NT2/D1 (cell line): Measurements from ENCODE around the gene CST4.

Experiments
- SUZ12 ChIP-seq: IDR thresholded peaks from 2 replicates; pipeline ENCODE4 v1.6.1; 2011; ENCODE audit not compliant: insufficient read length, insufficient read depth; ENCODE audit errors: extremely low read depth
- YY1 ChIP-seq: IDR thresholded peaks from 2 replicates; pipeline ENCODE4 v1.6.1; 2011; ENCODE audit not compliant: insufficient read length, insufficient read depth

DNA sequence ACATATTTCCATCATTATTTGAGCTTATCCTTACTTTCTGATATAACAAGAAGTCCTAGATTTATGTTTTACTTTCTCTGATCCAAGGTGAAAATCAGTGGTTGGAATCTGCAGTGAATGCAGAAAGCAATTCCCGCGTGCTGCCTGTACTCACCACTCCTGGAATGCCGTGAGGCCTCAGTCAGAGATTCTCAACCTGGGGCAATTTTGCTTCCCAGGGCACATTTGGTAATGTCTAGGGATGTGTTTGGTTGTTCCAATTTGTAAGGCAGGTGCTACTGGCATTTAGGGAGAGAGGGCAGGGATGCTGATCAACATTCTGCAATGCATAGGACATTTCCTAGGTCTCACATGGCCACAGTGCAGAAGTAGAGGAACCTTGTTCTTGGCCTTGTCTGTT, 23.9 kb downstream of the CST4 start:
- TF ChIP-seq SUZ12, result no peak
- TF ChIP-seq YY1, result no peak
